Upper lobe of right lung (tissue), 1 donor: ENCODE results near the gene SVIL. TPM values are rescaled to one million over a fixed set of nuclear protein-coding genes. Genes with fewer than 3 reads are reported as not detected.
"Not testable (repeated sequence)": the region's sequence is repeated elsewhere in the genome, so short reads cannot be mapped to it uniquely, and the experiment has no call there.

Source experiments
- ATAC-seq: fragments of 200-7000 bp; cut with Tn5 transposase; one replicate; pipeline ENCODE4 v1.9.1; 2020; ENCODE audit warnings: mild to moderate bottlenecking, moderate library complexity
- DNase-seq: peaks from one replicate; pipeline ENCODE4 v3.0.0-alpha.2; 2020
- H3K27ac ChIP-seq: fragments of 200-600 bp; one replicate; pipeline ENCODE4 v1.8.0; 2022
- H3K27me3 ChIP-seq: fragments of 200-600 bp; one replicate; pipeline ENCODE4 v1.8.0; 2022; ENCODE audit warnings: mild to moderate bottlenecking
- H3K36me3 ChIP-seq: fragments of 200-600 bp; one replicate; pipeline ENCODE4 v1.8.0; 2022
- H3K4me1 ChIP-seq: fragments of 200-600 bp; one replicate; pipeline ENCODE4 v1.8.0; 2022
- H3K4me3 ChIP-seq: fragments of 200-600 bp; one replicate; pipeline ENCODE4 v1.8.0; 2022; ENCODE audit warnings: mild to moderate bottlenecking
- H3K9me3 ChIP-seq: fragments of 200-600 bp; one replicate; pipeline ENCODE4 v1.8.0; 2022
- intact Hi-C: fragments of 100-400 bp; cut with DNase I; formaldehyde crosslinking; loops from one replicate; pipeline ENCODE4 v1.11.0; 2022
- total RNA-seq: library from RNA; stranded (reverse); fragmentation: NEBNext Ultra II Directional; extraction: Animal tissue kit (Norgen Biotek cat#: 25700); gene quantifications from one replicate; pipeline ENCODE4 v1.2.1, GENCODE V29; 2021
- TF ChIP-seq, protein P1 (sequence below): fragments of 200-600 bp; IDR thresholded peaks from one replicate; pipeline ENCODE4 v1.8.0; 2022; ENCODE audit warnings: antibody characterized with exemption
- donor health status: DM: no; HTN: yes; CAD: no; lungs with severe emphysema.

The SVIL gene
- total RNA-seq, 1 donor from 2014 or later = 106 TPM

DNA sequence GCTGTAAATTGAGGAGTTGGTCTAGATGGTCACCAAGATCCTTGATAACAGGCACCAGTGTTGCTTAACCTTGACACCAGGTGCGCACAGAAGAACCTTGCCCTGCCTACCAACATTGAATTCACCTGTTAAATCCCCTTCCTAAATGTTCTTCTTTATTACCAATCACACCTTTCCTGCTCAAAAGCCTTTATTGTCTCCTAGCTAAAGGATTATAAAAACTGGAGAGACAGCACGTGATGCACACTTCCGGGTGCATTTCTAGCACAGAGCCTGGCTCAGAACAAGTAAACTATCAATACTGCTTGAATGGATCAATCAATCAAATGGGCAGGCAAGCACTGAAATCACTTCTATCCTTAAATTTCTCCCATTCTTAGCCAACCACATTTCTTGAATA lies 56.3 kb downstream of the SVIL start:
- intact Hi-C loops = no loop called here
- H3K36me3 ChIP-seq = no peaks in the 10 kb centered on the region
- TF ChIP-seq, protein P1, sequence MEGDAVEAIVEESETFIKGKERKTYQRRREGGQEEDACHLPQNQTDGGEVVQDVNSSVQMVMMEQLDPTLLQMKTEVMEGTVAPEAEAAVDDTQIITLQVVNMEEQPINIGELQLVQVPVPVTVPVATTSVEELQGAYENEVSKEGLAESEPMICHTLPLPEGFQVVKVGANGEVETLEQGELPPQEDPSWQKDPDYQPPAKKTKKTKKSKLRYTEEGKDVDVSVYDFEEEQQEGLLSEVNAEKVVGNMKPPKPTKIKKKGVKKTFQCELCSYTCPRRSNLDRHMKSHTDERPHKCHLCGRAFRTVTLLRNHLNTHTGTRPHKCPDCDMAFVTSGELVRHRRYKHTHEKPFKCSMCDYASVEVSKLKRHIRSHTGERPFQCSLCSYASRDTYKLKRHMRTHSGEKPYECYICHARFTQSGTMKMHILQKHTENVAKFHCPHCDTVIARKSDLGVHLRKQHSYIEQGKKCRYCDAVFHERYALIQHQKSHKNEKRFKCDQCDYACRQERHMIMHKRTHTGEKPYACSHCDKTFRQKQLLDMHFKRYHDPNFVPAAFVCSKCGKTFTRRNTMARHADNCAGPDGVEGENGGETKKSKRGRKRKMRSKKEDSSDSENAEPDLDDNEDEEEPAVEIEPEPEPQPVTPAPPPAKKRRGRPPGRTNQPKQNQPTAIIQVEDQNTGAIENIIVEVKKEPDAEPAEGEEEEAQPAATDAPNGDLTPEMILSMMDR = no peak
- no peak overlapping the region for H3K4me3 ChIP-seq
- H3K27ac ChIP-seq = no peak overlapping the region
- peaks cover 3% of the 10 kb centered on the region for H3K4me1 ChIP-seq
- ATAC-seq = no peak
- DNase-seq = no peak
- H3K27me3 ChIP-seq = no peaks in the 10 kb centered on the region
- no peaks in the 10 kb centered on the region for H3K9me3 ChIP-seq

DNA sequence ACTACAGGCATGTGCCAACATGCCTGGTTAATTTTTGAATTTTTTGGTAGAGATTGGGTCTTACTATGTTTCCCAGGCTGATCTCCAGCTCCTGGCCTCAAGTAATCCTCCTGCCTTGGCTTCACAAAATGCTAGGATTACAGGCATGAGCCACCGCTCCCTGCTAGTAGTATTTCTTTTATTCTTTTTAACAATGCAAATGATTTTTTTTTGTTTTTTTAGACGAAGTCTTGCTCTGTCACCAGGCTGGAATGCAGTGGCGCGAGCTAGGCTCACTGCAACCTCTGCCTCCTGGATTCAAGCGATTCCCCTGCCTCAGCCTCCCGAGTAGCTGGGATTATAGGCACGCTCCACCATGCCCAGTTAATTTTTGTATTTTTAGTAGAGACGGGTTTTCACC lies 58.1 kb downstream of the SVIL start:
- Histone ChIP-seq H3K4me3 (no peak overlapping the region), H3K36me3 (no peaks in the 10 kb centered on the region), H3K4me1 (no peaks in the 10 kb centered on the region), H3K27ac (no peak overlapping the region), H3K9me3 (no peaks in the 10 kb centered on the region), H3K27me3 (no peaks in the 10 kb centered on the region)
- intact Hi-C loops = no loop called here
- ATAC-seq (no peak), DNase-seq (no peak)
- TF ChIP-seq, protein P1 = no peak

DNA sequence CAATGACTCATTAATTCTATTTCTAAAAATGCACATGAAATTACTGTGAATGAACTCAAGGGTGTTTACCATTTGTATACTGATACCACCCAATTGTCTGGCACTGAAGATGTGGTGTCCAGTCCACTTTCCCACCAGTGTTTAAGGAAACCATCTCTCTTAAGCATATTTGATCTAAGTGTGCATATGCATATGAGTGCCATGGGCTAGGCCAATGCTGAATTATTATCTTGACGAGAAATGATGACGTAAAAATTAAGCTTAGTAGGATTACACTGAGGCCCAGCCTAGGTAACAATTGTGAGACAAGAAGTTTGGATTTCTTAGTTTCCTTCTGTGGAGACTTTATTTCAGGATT lies 59.7 kb downstream of the SVIL start:
- Histone ChIP-seq H3K4me3 (no peak overlapping the region), H3K27me3 (no peaks in the 10 kb centered on the region), H3K27ac (no peak overlapping the region), H3K9me3 (no peaks in the 10 kb centered on the region), H3K36me3 (no peaks in the 10 kb centered on the region), H3K4me1 (no peaks in the 10 kb centered on the region)
- intact Hi-C loops = no loop called here
- ATAC-seq (no peak), DNase-seq (no peak)
- TF ChIP-seq, protein P1 = no peak

DNA sequence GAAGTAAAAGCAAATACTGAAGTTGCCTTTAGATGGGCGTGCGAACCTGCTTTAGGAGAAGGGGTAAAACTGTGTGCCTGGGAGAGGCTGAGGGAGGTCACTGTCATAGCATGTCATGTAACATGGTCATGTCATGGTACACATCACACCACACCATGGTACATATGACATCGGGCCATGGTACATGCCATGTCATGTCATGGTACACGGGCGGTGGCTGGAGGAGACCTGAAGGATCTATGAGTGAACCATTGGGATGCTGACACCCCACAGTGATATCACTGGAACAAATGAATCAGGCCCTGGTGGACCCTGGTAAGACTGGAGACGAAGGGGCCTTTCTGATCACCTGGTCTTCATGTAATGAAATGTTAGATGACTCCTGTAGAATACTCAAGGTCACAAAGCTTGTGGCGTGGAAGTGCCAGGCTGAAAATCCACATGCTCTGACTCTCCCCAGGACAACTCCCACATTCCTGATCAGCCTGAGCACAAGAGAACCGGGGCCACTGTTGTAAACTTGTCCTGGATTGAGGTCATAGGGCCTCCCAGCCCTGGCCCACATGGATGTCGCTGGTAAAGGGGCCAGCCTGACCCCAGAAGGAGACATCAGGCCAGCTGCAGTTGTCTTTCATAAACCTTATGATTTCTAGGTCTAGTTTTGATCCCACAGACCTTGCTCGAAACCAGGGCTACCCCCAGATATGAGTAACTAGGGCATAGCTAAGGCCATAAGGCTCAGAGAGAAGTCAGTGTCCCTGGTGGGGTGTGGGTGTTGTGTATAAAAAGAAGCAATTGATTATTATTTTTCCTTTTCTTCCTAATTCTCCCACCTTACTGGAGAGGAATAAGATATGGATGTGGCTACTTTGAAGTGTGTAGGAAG lies 60.3 kb downstream of the SVIL start:
- H3K27ac ChIP-seq, H3K9me3 ChIP-seq, H3K36me3 ChIP-seq, H3K4me3 ChIP-seq, H3K27me3 ChIP-seq, DNase-seq, H3K4me1 ChIP-seq, intact Hi-C loops: not testable (repeated sequence)
- ATAC-seq = peak; percentile 55

DNA sequence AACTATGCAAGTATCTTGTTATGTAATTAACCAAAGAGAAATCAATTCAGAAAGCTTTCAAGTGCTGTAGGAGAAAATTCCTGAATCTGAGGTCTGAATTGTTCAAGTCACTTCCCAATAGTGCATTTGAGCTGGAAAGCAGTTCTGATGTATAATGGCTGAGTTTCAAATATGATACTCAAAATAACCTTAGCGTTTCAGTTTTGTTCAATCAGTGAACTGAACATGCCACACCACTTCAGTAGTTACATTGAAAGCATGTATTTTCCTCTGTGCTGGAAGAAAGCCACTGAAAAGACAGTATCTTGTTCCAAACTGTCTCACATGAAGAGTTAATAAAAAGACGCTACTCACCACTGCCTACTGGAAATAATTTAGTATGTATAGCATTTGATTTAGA lies 64.5 kb downstream of the SVIL start:
- H3K36me3 ChIP-seq, intact Hi-C loops, H3K27me3 ChIP-seq, ATAC-seq, DNase-seq, H3K27ac ChIP-seq, H3K4me3 ChIP-seq, H3K4me1 ChIP-seq, H3K9me3 ChIP-seq: not testable (repeated sequence)

DNA sequence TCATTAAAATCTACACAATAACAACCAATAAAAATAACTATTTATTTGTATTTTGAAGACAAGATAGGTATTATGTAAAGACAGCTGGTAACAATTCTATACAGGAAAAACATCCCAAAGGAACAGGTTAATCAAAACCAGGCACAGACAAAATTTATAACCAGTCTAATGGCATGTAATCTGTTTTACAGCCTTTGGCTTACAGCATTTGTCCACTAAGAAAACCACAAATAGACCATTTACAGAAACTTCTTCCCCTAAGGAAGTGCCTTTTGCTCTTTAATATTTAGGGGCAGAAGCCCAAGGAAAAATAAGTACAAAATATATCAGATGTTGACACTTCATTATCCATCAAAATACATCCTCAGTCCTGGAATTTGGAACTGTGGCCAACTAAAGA lies 65.0 kb downstream of the SVIL start:
- Histone ChIP-seq H3K9me3 (no peaks in the 10 kb centered on the region), H3K4me1 (no peaks in the 10 kb centered on the region), H3K4me3 (no peak overlapping the region), H3K36me3 (no peaks in the 10 kb centered on the region), H3K27ac (no peak overlapping the region), H3K27me3 (no peaks in the 10 kb centered on the region)
- TF ChIP-seq, protein P1 = no peak
- no peak for ATAC-seq
- intact Hi-C loops = no loop called here
- DNase-seq = no peak

DNA sequence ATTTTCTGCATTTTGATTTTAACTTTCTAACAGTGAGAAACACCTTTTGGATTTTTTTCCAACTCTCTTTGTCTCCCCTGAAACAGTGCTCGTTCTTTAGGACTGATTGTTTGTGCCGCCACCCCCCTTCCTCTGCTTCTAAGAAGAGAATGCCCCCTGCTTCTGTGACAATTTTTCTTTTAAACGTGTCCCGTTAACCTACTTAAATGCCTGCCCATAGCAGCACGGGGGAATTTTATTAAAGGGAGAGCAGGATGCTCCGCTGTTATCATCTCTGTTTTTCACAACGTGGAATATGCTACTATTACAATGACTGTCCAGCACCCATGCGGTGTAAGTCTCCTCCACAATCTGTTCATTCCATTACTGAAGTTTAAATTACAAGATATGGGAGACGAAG lies 67.8 kb downstream of the SVIL start:
- H3K27ac ChIP-seq = no peak overlapping the region
- TF ChIP-seq, protein P1 = no peak
- no peaks in the 10 kb centered on the region for H3K4me1 ChIP-seq
- no peak overlapping the region for H3K4me3 ChIP-seq
- intact Hi-C loops = no loop called here
- no peaks in the 10 kb centered on the region for H3K9me3 ChIP-seq
- no peaks in the 10 kb centered on the region for H3K36me3 ChIP-seq
- ATAC-seq (no peak), DNase-seq (no peak)
- no peaks in the 10 kb centered on the region for H3K27me3 ChIP-seq

DNA sequence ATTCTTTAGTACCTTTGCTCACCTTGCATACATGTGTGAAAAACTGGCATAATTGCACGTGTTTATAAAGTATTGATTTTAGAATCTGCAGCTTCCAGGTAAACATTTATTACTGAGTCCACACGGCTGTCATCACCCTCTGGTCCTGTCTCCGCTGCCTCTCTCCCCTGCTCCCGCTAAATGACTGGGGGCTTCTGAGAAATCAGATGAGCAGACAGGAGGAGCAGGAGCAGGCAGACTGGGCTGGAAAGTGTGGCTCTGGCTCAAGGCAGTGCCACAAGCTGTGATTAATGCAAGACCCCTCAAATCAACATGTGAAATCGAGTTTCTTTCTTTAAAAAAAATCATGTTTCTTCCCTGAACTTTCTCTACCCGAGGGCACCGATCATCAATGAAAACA lies 68.6 kb downstream of the SVIL start:
- H3K36me3 ChIP-seq, H3K9me3 ChIP-seq, H3K4me3 ChIP-seq, ATAC-seq, H3K27me3 ChIP-seq, H3K27ac ChIP-seq, intact Hi-C loops, DNase-seq, H3K4me1 ChIP-seq: not testable (repeated sequence)
